H1 (cell line): ENCODE data around the gene TDG. TPM values are rescaled to one million over a fixed set of nuclear protein-coding genes. Genes with fewer than 3 reads are reported as not detected.

Source experiments
- CTCF ChIA-PET: fragments of 300-600 bp; sonication (Branson Sonifier 250); formaldehyde crosslinking; loops from one replicate; lab custom pipeline; 2021; ENCODE audit not compliant: partially characterized antibody; lab: Charles Lee
- POLR2A ChIA-PET: fragments of 300-600 bp; sonication (Branson Sonifier 250); formaldehyde crosslinking; loops from one replicate; lab custom pipeline; 2021; ENCODE audit warnings: inconsistent platforms; ENCODE audit not compliant: partially characterized antibody; lab: Charles Lee
- DNase-seq, 2 experiments: peaks; one replicate each; pipeline versions ENCODE4 v3.0.0 to v3.0.0-alpha.2; 2010 to 2022; ENCODE audit warnings: low spot score in 2 of 2, low read depth in 1 of 2, mixed read lengths in 1 of 2
- FAIRE-seq: peaks from 2 replicates; lab custom pipeline; 2011; peaks lifted over from hg19 to GRCh38; lab: Jason Lieb, UNC
- H2AFZ ChIP-seq: 2 replicates; pipeline ENCODE4 v1.8.1; 2012; ENCODE audit warnings: low read length, inconsistent platforms
- H2AK5ac ChIP-seq: 2 replicates; pipeline ENCODE4 v1.6.1; 2013; ENCODE audit warnings: low read depth, low read length
- H2BK120ac ChIP-seq: replicated peaks from 2 replicates; pipeline ENCODE3; 2013; ENCODE audit warnings: low read depth, low read length, inconsistent platforms
- H2BK12ac ChIP-seq: 2 replicates; pipeline ENCODE4 v1.6.1; 2013; ENCODE audit warnings: low read depth, low read length
- H2BK15ac ChIP-seq: 2 replicates; pipeline ENCODE4 v1.6.1; 2013; ENCODE audit warnings: low read length
- H2BK20ac ChIP-seq: 2 replicates; pipeline ENCODE4 v1.6.1; 2013; ENCODE audit warnings: low read length
- H2BK5ac ChIP-seq: 2 replicates; pipeline ENCODE4 v1.6.1; 2013; ENCODE audit warnings: low read depth, low read length
- H3K14ac ChIP-seq: 2 replicates; pipeline ENCODE4 v1.6.1; 2013; ENCODE audit warnings: inconsistent platforms; ENCODE audit not compliant: insufficient read length
- H3K18ac ChIP-seq: 2 replicates; pipeline ENCODE4 v1.6.1; 2013; ENCODE audit warnings: low read length; ENCODE audit errors: extremely low read depth
- H3K23ac ChIP-seq: 2 replicates; pipeline ENCODE4 v1.6.1; 2013; ENCODE audit warnings: inconsistent platforms; ENCODE audit not compliant: insufficient read length
- H3K23me2 ChIP-seq: 2 replicates; pipeline ENCODE4 v1.6.1; 2013; ENCODE audit warnings: low read depth, low read length
- H3K27ac ChIP-seq: 2 replicates; pipeline ENCODE4 v1.6.1; 2011; ENCODE audit warnings: low read depth, low read length, inconsistent platforms
- H3K27me3 ChIP-seq, 4 experiments: replicated peaks in 1 of 4; 1 replicate in 1 of 4; 2 replicates in 3 of 4; pipeline versions ENCODE4 v1.6.1 to v1.8.1; 2011 to 2013; ENCODE audit warnings: low read length in 3 of 4, mild to moderate bottlenecking in 3 of 4, inconsistent platforms in 2 of 4, mixed read lengths in 2 of 4, moderate library complexity in 1 of 4; ENCODE audit not compliant: control insufficient read depth in 3 of 4, insufficient read depth in 3 of 4; ENCODE audit errors: extremely low read depth in 1 of 4
- H3K36me3 ChIP-seq, 4 experiments: 2 replicates each; pipeline versions ENCODE4 v1.6.1 to v1.8.1; 2011 to 2013; ENCODE audit warnings: mild to moderate bottlenecking in 4 of 4, low read length in 3 of 4, moderate library complexity in 2 of 4, control low read depth in 1 of 4, inconsistent platforms in 1 of 4; ENCODE audit not compliant: insufficient read depth in 4 of 4, control insufficient read depth in 2 of 4
- H3K4ac ChIP-seq: replicated peaks from 2 replicates; pipeline ENCODE3; 2013; ENCODE audit warnings: low read length, low read depth, mixed read lengths, inconsistent platforms; ENCODE audit not compliant: insufficient read length
- H3K4me1 ChIP-seq, 4 experiments: replicated peaks in 1 of 4; 1 replicate in 1 of 4; 2 replicates in 3 of 4; pipeline versions ENCODE4 v1.6.1 to v1.8.1; 2011 to 2013; ENCODE audit warnings: low read length in 3 of 4, inconsistent platforms in 2 of 4, mixed read lengths in 1 of 4; ENCODE audit not compliant: insufficient read depth in 4 of 4, control insufficient read depth in 3 of 4
- H3K4me2 ChIP-seq, 2 experiments: 2 replicates each; pipeline versions ENCODE4 v1.6.1 to v1.8.1; 2011 to 2013; ENCODE audit warnings: low read depth in 2 of 2, low read length in 2 of 2, control low read depth in 1 of 2, inconsistent platforms in 1 of 2, mild to moderate bottlenecking in 1 of 2; ENCODE audit not compliant: insufficient read depth in 1 of 2
- H3K4me3 ChIP-seq, 4 experiments: fragments of 200-600, 300-600 bp in 1 of 4; sonication (generic), shearing (Covaris generic), sonication (Bioruptor Twin) in 1 of 4; 2 replicates each; pipeline versions ENCODE4 v1.5.1 to v1.8.1; 2011 to 2016; ENCODE audit warnings: low read length in 4 of 4, low read depth in 3 of 4, control low read depth in 2 of 4, inconsistent platforms in 2 of 4, mild to moderate bottlenecking in 2 of 4, mixed read lengths in 1 of 4, moderate library complexity in 1 of 4; ENCODE audit not compliant: insufficient read depth in 2 of 4; ENCODE audit errors: extremely low read depth in 1 of 4
- H3K56ac ChIP-seq: replicated peaks from 2 replicates; pipeline ENCODE3; 2013; ENCODE audit warnings: low read depth, mild to moderate bottlenecking, mixed read lengths, low read length, inconsistent platforms; ENCODE audit not compliant: insufficient read length
- H3K79me1 ChIP-seq: 2 replicates; pipeline ENCODE4 v1.6.1; 2013; ENCODE audit warnings: low read depth, low read length, control low read depth
- H3K79me2 ChIP-seq, 2 experiments: 2 replicates each; pipeline versions ENCODE4 v1.6.1 to v1.8.1; 2012 to 2013; ENCODE audit warnings: low read length in 2 of 2, mild to moderate bottlenecking in 2 of 2, inconsistent platforms in 1 of 2; ENCODE audit not compliant: insufficient read depth in 2 of 2, control insufficient read depth in 1 of 2
- H3K9ac ChIP-seq, 4 experiments: replicated peaks in 1 of 4; 1 replicate in 1 of 4; 2 replicates in 3 of 4; pipeline versions ENCODE4 v1.6.1 to v1.8.1; 2011 to 2013; ENCODE audit warnings: low read depth in 3 of 4, low read length in 3 of 4, control low read depth in 2 of 4, mild to moderate bottlenecking in 2 of 4, moderate library complexity in 2 of 4, inconsistent platforms in 1 of 4; ENCODE audit errors: extremely low read depth in 1 of 4
- H3K9me3 ChIP-seq, 2 experiments: 2 replicates each; pipeline versions ENCODE4 v1.6.1 to v1.8.1; 2012 to 2013; ENCODE audit warnings: mild to moderate bottlenecking in 2 of 2, moderate library complexity in 2 of 2, control low read depth in 1 of 2, inconsistent platforms in 1 of 2, low read depth in 1 of 2, low read length in 1 of 2, mixed read lengths in 1 of 2; ENCODE audit not compliant: insufficient read depth in 2 of 2
- H4K20me1 ChIP-seq, 2 experiments: replicated peaks in 1 of 2; 2 replicates each; pipeline versions ENCODE3 to v1.8.1; 2011 to 2013; ENCODE audit warnings: inconsistent platforms in 2 of 2, low read length in 2 of 2, mild to moderate bottlenecking in 1 of 2; ENCODE audit not compliant: insufficient read depth in 2 of 2, control insufficient read depth in 1 of 2
- H4K5ac ChIP-seq: 2 replicates; pipeline ENCODE4 v1.6.1; 2013; ENCODE audit warnings: low read length, low read depth, mixed read lengths, inconsistent platforms; ENCODE audit not compliant: insufficient read length
- H4K8ac ChIP-seq: 2 replicates; pipeline ENCODE4 v1.8.0; 2013; ENCODE audit warnings: mild to moderate bottlenecking, moderate library complexity, low read length, inconsistent platforms; ENCODE audit not compliant: insufficient read depth; ENCODE audit errors: extremely low read depth
- H4K91ac ChIP-seq: replicated peaks from 2 replicates; pipeline ENCODE3; 2013; ENCODE audit warnings: low read length, mixed read lengths, inconsistent platforms; ENCODE audit not compliant: insufficient read length
- BRCA1 ChIP-seq: IDR thresholded peaks from 2 replicates; pipeline ENCODE4 v1.6.1; 2012; ENCODE audit warnings: low read depth, low read length, improper control_type of control experiment
- EGR1 ChIP-seq: IDR thresholded peaks from 2 replicates; pipeline ENCODE4 v1.6.1; 2011; ENCODE audit warnings: low read depth, low read length, borderline replicate concordance
- MAFK ChIP-seq: IDR thresholded peaks from 2 replicates; pipeline ENCODE4 v1.6.1; 2012; ENCODE audit warnings: low read depth, mild to moderate bottlenecking, improper control_type of control experiment, low read length
- MAX ChIP-seq: IDR thresholded peaks from 2 replicates; pipeline ENCODE4 v1.6.1; 2012; ENCODE audit warnings: inconsistent platforms
- NANOG ChIP-seq: IDR thresholded peaks from 2 replicates; pipeline ENCODE4 v1.6.1; 2011; ENCODE audit warnings: low read length, low read depth, mild to moderate bottlenecking, inconsistent platforms; ENCODE audit not compliant: insufficient read depth, poor library complexity, severe bottlenecking
- NRF1 ChIP-seq: IDR thresholded peaks from 2 replicates; pipeline ENCODE4 v1.6.1; 2011; ENCODE audit warnings: mild to moderate bottlenecking, low read depth, low read length, improper control_type of control experiment
- RAD21 ChIP-seq, 2 experiments: IDR thresholded peaks in 1 of 2; conservative IDR thresholded peaks in 1 of 2; 2 replicates each; pipeline ENCODE4 v1.6.1; 2011; ENCODE audit warnings: low read depth in 2 of 2, low read length in 2 of 2, improper control_type of control experiment in 1 of 2, inconsistent platforms in 1 of 2, mild to moderate bottlenecking in 1 of 2, moderate library complexity in 1 of 2
- RNF2 ChIP-seq: fragments of 200-900, 300-1000 bp; sonication (generic); IDR thresholded peaks from 2 replicates; pipeline ENCODE4 v1.7.1; 2016; ENCODE audit warnings: borderline replicate concordance, low read depth, mild to moderate bottlenecking, antibody characterized with exemption, low read length; ENCODE audit not compliant: poor library complexity, severe bottlenecking; ENCODE audit errors: missing control alignments
- SAP30 ChIP-seq: fragments of 300-600 bp; sonication (generic); IDR thresholded peaks from 2 replicates; pipeline ENCODE4 v1.7.1; 2012; ENCODE audit warnings: low read length, moderate library complexity, mild to moderate bottlenecking, inconsistent platforms; ENCODE audit not compliant: insufficient read depth, insufficient replicate concordance
- SP1 ChIP-seq: IDR thresholded peaks from 2 replicates; pipeline ENCODE4 v1.6.1; 2011; ENCODE audit warnings: low read depth, low read length
- SRF ChIP-seq: IDR thresholded peaks from 2 replicates; pipeline ENCODE4 v1.6.1; 2011; ENCODE audit warnings: mild to moderate bottlenecking, low read depth, low read length, moderate library complexity
- TAF7 ChIP-seq: optimal IDR thresholded peaks from 2 replicates; pipeline ENCODE3; 2011; ENCODE audit warnings: low read depth, mild to moderate bottlenecking, inconsistent platforms, low read length, moderate library complexity, borderline replicate concordance
- TBP ChIP-seq: IDR thresholded peaks from 2 replicates; pipeline ENCODE4 v1.6.1; 2011; ENCODE audit warnings: low read depth, low read length, improper control_type of control experiment
- WGBS, 2 experiments: shearing (Covaris generic) in 1 of 2; methylation state at CpG; one replicate each; pipeline versions ENCODE4 v1.1.6 to v1.1.7; 2013 to 2015; ENCODE audit warnings: low lambda C conversion rate in 2 of 2, mixed read lengths in 2 of 2, inconsistent platforms in 1 of 2, low coverage in 1 of 2, missing lambda C conversion rate in 1 of 2; ENCODE audit not compliant: insufficient replicate concordance in 2 of 2, insufficient coverage in 1 of 2, insufficient read length in 1 of 2; ENCODE audit errors: extremely low coverage in 1 of 2, missing lambda C conversion rate in 1 of 2; 5-methylcytosine and 5-hydroxymethylcytosine counted together
- polyA plus RNA-seq, 7 experiments: library from polyadenylated mRNA; depleted of rRNA in 3 of 7; stranded (reverse) in 5 of 7; unstranded in 2 of 7; fragments of >200 nt in 5 of 7; fragments of 200-250 nt in 2 of 7; gene quantifications; 1 replicate in 5 of 7; 2 replicates in 1 of 7; 4 replicates in 1 of 7; pipeline versions ENCODE4 v1.2.1 to v1.2.3, GENCODE V29; 2011 to 2013; ENCODE audit warnings: missing spikeins in 2 of 7, mixed read lengths in 2 of 7
- total RNA-seq: library from RNA; stranded (reverse); fragmentation: NEBNext Ultra II Directional; extraction: Animal tissue kit (Norgen Biotek cat#: 25700); gene quantifications from 2 replicates; pipeline ENCODE4 v1.2.1, GENCODE V29; 2021

TDG gene
- total and polyA plus RNA-seq, 2 of the 8 experiments (the other 6 are each of a cell fraction or from before 2014, with no cell fraction given) = 22.7 to 47.8 TPM

DNA sequence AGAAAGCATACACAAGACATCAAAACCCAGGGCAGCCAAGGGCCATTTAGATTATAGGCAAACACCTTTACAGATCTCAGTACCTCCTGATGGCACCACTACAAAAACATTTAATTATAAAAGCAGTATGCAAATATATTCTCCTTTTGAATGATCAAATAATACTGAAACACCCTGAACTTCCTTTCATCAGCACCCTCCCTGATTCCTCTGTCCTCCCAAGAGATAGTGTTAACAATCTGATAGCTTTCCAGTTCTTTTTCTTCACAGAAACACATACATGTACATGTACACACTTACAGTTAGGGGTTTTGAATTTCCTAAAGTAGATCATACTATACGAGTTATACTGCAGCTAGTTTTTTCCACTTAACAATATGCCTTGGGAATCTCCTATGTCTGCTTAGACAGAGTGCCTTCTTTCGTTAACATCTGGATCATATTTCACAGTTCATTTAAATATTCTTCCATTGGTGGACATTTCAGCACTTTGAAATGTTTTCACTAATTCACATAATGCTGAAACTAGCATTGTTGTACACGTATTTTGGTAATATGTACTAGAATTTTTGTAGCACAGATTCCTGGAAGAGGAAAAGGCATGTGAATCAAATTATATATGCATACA, 35.2 kb downstream of the TDG start:
- Histone ChIP-seq H3K27me3 (no peaks in the 10 kb centered on the region), H3K27ac (no peak overlapping the region), H2AK5ac (no peak overlapping the region), H3K14ac (no peak overlapping the region), H2BK15ac (no peak overlapping the region), H3K4me3 (no peak overlapping the region), H3K79me2 (no peaks in the 10 kb centered on the region), H3K18ac (no peak overlapping the region), H3K9ac (no peak overlapping the region), H2BK120ac (no peak overlapping the region), H4K20me1 (no peaks in the 10 kb centered on the region), H4K8ac (no peak overlapping the region), H3K79me1 (no peaks in the 10 kb centered on the region), H3K9me3 (no peaks in the 10 kb centered on the region), H2AFZ (no peak overlapping the region), H3K4me2 (no peak overlapping the region), H2BK20ac (no peak overlapping the region), H3K4me1 (no peaks in the 10 kb centered on the region), H4K5ac (no peak overlapping the region), H3K23me2 (no peaks in the 10 kb centered on the region), H3K56ac (no peak overlapping the region), H2BK5ac (no peak overlapping the region), H3K23ac (no peak overlapping the region), H3K4ac (no peak overlapping the region), H3K36me3 (no peaks in the 10 kb centered on the region), H4K91ac (no peak overlapping the region), H2BK12ac (no peak overlapping the region)
- FAIRE-seq (no peak), DNase-seq (no peak)
- 79% methylated on average over 3 of the region's 3 CpGs; no CpG with 5 or more reads in 1 of the 2 experiments for WGBS, 2 experiments
- ChIA-PET POLR2A (interaction anchor here (1.2 kb wide), 1 partner anchor 10 kb away, joined by 5 read pairs; no protein-coding TSS in a partner anchor), CTCF (no interaction called here)
- TF ChIP-seq SRF = no peak
- TF ChIP-seq EGR1 = no peak
- TF ChIP-seq TAF7 = no peak
- TF ChIP-seq RAD21 (IDR thresholded peaks at IDR 0.05 in 1 of 2, conservative IDR thresholded peaks at IDR 0.05 in 1 of 2; ENCODE audit: low read depth in 2 of 2, low read length in 2 of 2) = no peak
- TF ChIP-seq BRCA1 = no peak
- no peak for TF ChIP-seq TBP
- TF ChIP-seq NRF1 = no peak
- TF ChIP-seq SP1 = no peak
- no peak for TF ChIP-seq MAFK
- TF ChIP-seq NANOG = no peak
- no peak for TF ChIP-seq MAX
- TF ChIP-seq SAP30 = no peak
- TF ChIP-seq RNF2 = no peak
